ENCODE data around the gene FNDC7.

FNDC7 gene

GRCh38 chr1:108749081-108749480 lies 36.4 kb downstream of the FNDC7 start:
- DNase-seq (ENCODE audit: low read depth) = no peak
- no peak for TF ChIP-seq CTCF (conservative IDR thresholded peaks at IDR 0.05; ENCODE audit: control insufficient read depth, insufficient read depth, low read depth, low read length)
- H3K4me3 ChIP-seq (ENCODE audit: control insufficient read depth, low read depth, low read length) = no peak overlapping the region

GRCh38 chr1:108750476-108751181 lies 37.9 kb downstream of the FNDC7 start:
- DNase-seq (ENCODE audit: low read depth) = peak; percentile 14
- no peak for TF ChIP-seq CTCF (conservative IDR thresholded peaks at IDR 0.05; ENCODE audit: control insufficient read depth, insufficient read depth, low read depth, low read length)
- H3K4me3 ChIP-seq (ENCODE audit: control insufficient read depth, low read depth, low read length) = no peak overlapping the region

- TF ChIP-seq CTCF (conservative IDR thresholded peaks at IDR 0.05; ENCODE audit: control insufficient read depth, insufficient read depth, low read depth, low read length) = no peak
- no peak for DNase-seq (ENCODE audit: low read depth)
- H3K4me3 ChIP-seq (ENCODE audit: control insufficient read depth, low read depth, low read length) = no peak overlapping the region
Measured at GRCh38 chr1:108753363-108753762, 40.7 kb downstream of the FNDC7 start.

- no peak overlapping the region for H3K4me3 ChIP-seq (ENCODE audit: control insufficient read depth, low read depth, low read length)
- DNase-seq (ENCODE audit: low read depth) = no peak
- no peak for TF ChIP-seq CTCF (conservative IDR thresholded peaks at IDR 0.05; ENCODE audit: control insufficient read depth, insufficient read depth, low read depth, low read length)
Measured at GRCh38 chr1:108758796-108759195, 46.1 kb downstream of the FNDC7 start.

GRCh38 chr1:108767115-108767514 lies 54.4 kb downstream of the FNDC7 start:
- no peak for DNase-seq (ENCODE audit: low read depth)
- H3K4me3 ChIP-seq (ENCODE audit: control insufficient read depth, low read depth, low read length) = no peak overlapping the region
- no peak for TF ChIP-seq CTCF (conservative IDR thresholded peaks at IDR 0.05; ENCODE audit: control insufficient read depth, insufficient read depth, low read depth, low read length)

- DNase-seq (ENCODE audit: low read depth) = no peak
- no peak for TF ChIP-seq CTCF (conservative IDR thresholded peaks at IDR 0.05; ENCODE audit: control insufficient read depth, insufficient read depth, low read depth, low read length)
- no peak overlapping the region for H3K4me3 ChIP-seq (ENCODE audit: control insufficient read depth, low read depth, low read length)
Measured at GRCh38 chr1:108767708-108768107, 55.0 kb downstream of the FNDC7 start.

- TF ChIP-seq CTCF (conservative IDR thresholded peaks at IDR 0.05; ENCODE audit: control insufficient read depth, insufficient read depth, low read depth, low read length) = no peak
- DNase-seq (ENCODE audit: low read depth) = no peak
- no peak overlapping the region for H3K4me3 ChIP-seq (ENCODE audit: control insufficient read depth, low read depth, low read length)
Measured at GRCh38 chr1:108777839-108778238, 65.1 kb downstream of the FNDC7 start.

Measured in fibroblast of mammary gland (primary cell).